ENCODE results near the gene HSD17B14.
A peak's percentile ranks its signal among the peaks of the same experiment; 100 is the strongest.

Gene HSD17B14

GRCh38 chr19:48813123-48813913 lies 23.0 kb downstream of the HSD17B14 start:
- H3K27ac ChIP-seq = no peak overlapping the region
- peak; percentile 51 for TF ChIP-seq CTCF (IDR thresholded peaks at IDR 0.05; ENCODE audit: low read depth, low read length)
- H3K36me3 ChIP-seq = no peaks in the 10 kb centered on the region
- H3K4me3 ChIP-seq (ENCODE audit: low read depth, low read length) = no peak overlapping the region
- peak; percentile 31 for DNase-seq
- H3K27me3 ChIP-seq (ENCODE audit: insufficient read depth, low read depth, severe bottlenecking) = no peaks in the 10 kb centered on the region
- H3K9me3 ChIP-seq (ENCODE audit: severe bottlenecking) = no peaks in the 10 kb centered on the region

- DNase-seq = peak; percentile 28
- Histone ChIP-seq H3K27me3 (ENCODE audit: insufficient read depth, low read depth, severe bottlenecking) (no peaks in the 10 kb centered on the region), H3K9me3 (ENCODE audit: severe bottlenecking) (no peaks in the 10 kb centered on the region), H3K27ac (no peak overlapping the region), H3K36me3 (peaks cover 5% of the 10 kb centered on the region), H3K4me3 (ENCODE audit: low read depth, low read length) (no peak overlapping the region)
- no peak for TF ChIP-seq CTCF (IDR thresholded peaks at IDR 0.05; ENCODE audit: low read depth, low read length)
Measured at GRCh38 chr19:48812094-48812929, 24.0 kb downstream of the HSD17B14 start.

- TF ChIP-seq CTCF (IDR thresholded peaks at IDR 0.05; ENCODE audit: low read depth, low read length) = no peak
- Histone ChIP-seq H3K9me3 (ENCODE audit: severe bottlenecking) (no peaks in the 10 kb centered on the region), H3K4me3 (ENCODE audit: low read depth, low read length) (peak overlapping the region; percentile 67), H3K27ac (peak overlapping the region; percentile 66), H3K27me3 (ENCODE audit: insufficient read depth, low read depth, severe bottlenecking) (no peaks in the 10 kb centered on the region), H3K36me3 (peaks cover 15% of the 10 kb centered on the region)
- DNase-seq = no peak
Measured at GRCh38 chr19:48810151-48810550, 26.1 kb downstream of the HSD17B14 start.

GRCh38 chr19:48807590-48808308 lies 28.5 kb downstream of the HSD17B14 start:
- Histone ChIP-seq H3K4me3 (ENCODE audit: low read depth, low read length) (no peak overlapping the region), H3K36me3 (peaks cover 23% of the 10 kb centered on the region), H3K9me3 (ENCODE audit: severe bottlenecking) (no peaks in the 10 kb centered on the region), H3K27me3 (ENCODE audit: insufficient read depth, low read depth, severe bottlenecking) (no peaks in the 10 kb centered on the region), H3K27ac (no peak overlapping the region)
- DNase-seq = peak; percentile 39
- TF ChIP-seq CTCF (IDR thresholded peaks at IDR 0.05; ENCODE audit: low read depth, low read length) = peak; percentile 26; the same call in 1 of the 2 replicates

GRCh38 chr19:48806818-48807589 lies 29.3 kb downstream of the HSD17B14 start:
- Histone ChIP-seq H3K27ac (no peak overlapping the region), H3K36me3 (peaks cover 23% of the 10 kb centered on the region), H3K4me3 (ENCODE audit: low read depth, low read length) (no peak overlapping the region), H3K9me3 (ENCODE audit: severe bottlenecking) (no peaks in the 10 kb centered on the region), H3K27me3 (ENCODE audit: insufficient read depth, low read depth, severe bottlenecking) (no peaks in the 10 kb centered on the region)
- TF ChIP-seq CTCF (IDR thresholded peaks at IDR 0.05; ENCODE audit: low read depth, low read length) = no peak
- DNase-seq = peak; percentile 41
